BLaER1 treated with 17β-estradiol and CSF1 and Interleukin-3, amounts not matched to agents 10 nM and 100 nM (cell line): ENCODE data around the gene GCLM.
"Not testable (repeated sequence)": the region's sequence is repeated elsewhere in the genome, so short reads cannot be mapped to it uniquely, and the experiment has no call there.

Experiments
- H3K27ac ChIP-seq, 11 experiments: shearing (Covaris generic); formaldehyde crosslinking; 2 replicates each; pipeline ENCODE4 v1.8.1; 2022
- H3K27me3 ChIP-seq, 11 experiments: shearing (Covaris generic); formaldehyde crosslinking; 2 replicates each; pipeline ENCODE4 v1.8.1; 2022
- H3K36me3 ChIP-seq, 11 experiments: shearing (Covaris generic); formaldehyde crosslinking; 2 replicates each; pipeline ENCODE4 v1.8.1; 2022
- H3K4me1 ChIP-seq, 10 experiments: shearing (Covaris generic); formaldehyde crosslinking; 2 replicates each; pipeline ENCODE4 v1.8.1; 2022
- H3K4me2 ChIP-seq, 11 experiments: shearing (Covaris generic); formaldehyde crosslinking; 2 replicates each; pipeline ENCODE4 v1.8.1; 2022
- H3K4me3 ChIP-seq, 10 experiments: shearing (Covaris generic); formaldehyde crosslinking; 2 replicates each; pipeline ENCODE4 v1.8.1; 2022
- H3K9ac ChIP-seq, 11 experiments: shearing (Covaris generic); formaldehyde crosslinking; 2 replicates each; pipeline ENCODE4 v1.8.1; 2022
- H3K9me3 ChIP-seq, 11 experiments: shearing (Covaris generic); formaldehyde crosslinking; replicated peaks in 1 of 11; 2 replicates each; pipeline ENCODE4 v1.8.1; 2022
- H4K20me1 ChIP-seq, 11 experiments: shearing (Covaris generic); formaldehyde crosslinking; 2 replicates each; pipeline ENCODE4 v1.8.1; 2022
- Cebpa-rat ChIP-seq, 11 experiments: shearing (Covaris generic); IDR thresholded peaks; 2 replicates each; pipeline ENCODE4 v1.8.1; 2022

GCLM gene

GRCh38 chr1:93878501-93878888, 30.7 kb downstream of the GCLM start:
- peaks cover 31 to 53% (median 40%) of the 10 kb centered on the region in 10 experiments for H3K4me1 ChIP-seq
- H3K27ac ChIP-seq = peak overlapping the region; percentile 88 to 97 (median 93)
- no peaks in the 10 kb centered on the region for H3K9me3 ChIP-seq
- H3K4me3 ChIP-seq = peak overlapping the region; percentile 87 to 98 (median 94)
- no peak for TF ChIP-seq Cebpa-rat (IDR thresholded peaks at IDR 0.05)
- H4K20me1 ChIP-seq = peaks cover 17 to 51% (median 48%) of the 10 kb centered on the region in 11 experiments; a peak in 20 of 22 replicates
- peak overlapping the region; percentile 82 to 97 (median 93) for H3K4me2 ChIP-seq
- peaks cover 36 to 59% (median 47%) of the 10 kb centered on the region in 11 experiments for H3K36me3 ChIP-seq
- H3K27me3 ChIP-seq = no peaks in the 10 kb centered on the region
- H3K9ac ChIP-seq = peak overlapping the region; percentile 86 to 97 (median 94)

- Histone ChIP-seq H3K4me3 (peak overlapping the region; percentile 87 to 98 (median 94)), H3K4me2 (peak overlapping the region; percentile 82 to 97 (median 93)), H3K4me1 (peaks cover 31 to 53% (median 40%) of the 10 kb centered on the region in 10 experiments), H3K27ac (peak overlapping the region in 6 of 11 experiments; percentile 88 to 94 (median 92); a peak in 9 of 22 replicates), H3K9me3 (no peaks in the 10 kb centered on the region), H4K20me1 (peaks cover 20 to 59% (median 54%) of the 10 kb centered on the region in 11 experiments; a peak in 20 of 22 replicates), H3K9ac (peak overlapping the region; percentile 86 to 97 (median 94); a peak in 21 of 22 replicates), H3K27me3 (no peaks in the 10 kb centered on the region), H3K36me3 (peaks cover 46 to 60% (median 56%) of the 10 kb centered on the region in 11 experiments)
- no peak for TF ChIP-seq Cebpa-rat (IDR thresholded peaks at IDR 0.05)
Measured at GRCh38 chr1:93877529-93877928, 31.7 kb downstream of the GCLM start.

- H3K27me3 ChIP-seq = no peaks in the 10 kb centered on the region
- H3K4me1 ChIP-seq = peaks cover 31 to 53% (median 40%) of the 10 kb centered on the region in 10 experiments
- peak overlapping the region in 2 of 11 experiments; percentile 14 to 45; a peak in 1 of 22 replicates for H3K9ac ChIP-seq
- H3K4me3 ChIP-seq = peak overlapping the region; percentile 3 to 98 (median 34); a peak in 12 of 20 replicates
- H3K4me2 ChIP-seq = peak overlapping the region; percentile 82 to 97 (median 93)
- TF ChIP-seq Cebpa-rat (IDR thresholded peaks at IDR 0.05) = no peak
- H3K27ac ChIP-seq = peak overlapping the region in 3 of 11 experiments; percentile 5 to 21 (median 12); a peak in 3 of 22 replicates
- no peaks in the 10 kb centered on the region for H3K9me3 ChIP-seq
- peaks cover 20 to 70% (median 55%) of the 10 kb centered on the region in 11 experiments; a peak in 20 of 22 replicates for H4K20me1 ChIP-seq
- peaks cover 59 to 69% (median 68%) of the 10 kb centered on the region in 11 experiments for H3K36me3 ChIP-seq
Measured at GRCh38 chr1:93876244-93876643, 33.0 kb downstream of the GCLM start.

- Histone ChIP-seq H3K36me3 (peaks cover 80 to 90% (median 89%) of the 10 kb centered on the region in 11 experiments), H3K9ac (0 out of 22 replicates have a peak overlapping the region, but pooled peaks of 4 of the 11 experiments have one; percentile 0 to 18 (median 1)), H3K4me2 (peak overlapping the region in 2 of 11 experiments; percentile 34 to 40; a peak in 3 of 22 replicates), H3K27ac (no peak overlapping the region), H4K20me1 (peaks cover 20 to 79% (median 58%) of the 10 kb centered on the region in 11 experiments; a peak in 20 of 22 replicates), H3K9me3 (no peaks in the 10 kb centered on the region), H3K4me3 (no peak overlapping the region), H3K27me3 (no peaks in the 10 kb centered on the region), H3K4me1 (peaks cover 23 to 42% (median 33%) of the 10 kb centered on the region in 10 experiments)
- no peak for TF ChIP-seq Cebpa-rat (IDR thresholded peaks at IDR 0.05)
Measured at GRCh38 chr1:93874025-93874651, 35.1 kb downstream of the GCLM start.

GRCh38 chr1:93871366-93871765, 37.9 kb downstream of the GCLM start:
- peaks cover 5 to 24% (median 14%) of the 10 kb centered on the region in 10 experiments for H3K4me1 ChIP-seq
- H3K9ac ChIP-seq = no peak overlapping the region
- H3K27me3 ChIP-seq = no peaks in the 10 kb centered on the region
- H3K27ac ChIP-seq = no peak overlapping the region
- H3K36me3 ChIP-seq = peaks cover 87 to 100% (median 97%) of the 10 kb centered on the region in 11 experiments
- no peak overlapping the region for H3K4me3 ChIP-seq
- H4K20me1 ChIP-seq = peaks cover 20 to 67% (median 39%) of the 10 kb centered on the region in 11 experiments; a peak in 20 of 22 replicates
- H3K4me2 ChIP-seq = no peak overlapping the region
- no peak for TF ChIP-seq Cebpa-rat (IDR thresholded peaks at IDR 0.05)
- no peaks in the 10 kb centered on the region for H3K9me3 ChIP-seq

GRCh38 chr1:93869653-93870052, 39.6 kb downstream of the GCLM start:
- Histone ChIP-seq H3K4me2 (no peak overlapping the region), H3K36me3 (peaks cover 75 to 92% (median 80%) of the 10 kb centered on the region in 11 experiments), H3K9me3 (no peaks in the 10 kb centered on the region), H3K9ac (no peak overlapping the region), H3K4me1 (peaks cover 0 to 7% (median 2%) of the 10 kb centered on the region in 10 experiments; a peak in 7 of 20 replicates), H3K4me3 (no peak overlapping the region), H3K27ac (no peak overlapping the region), H3K27me3 (no peaks in the 10 kb centered on the region), H4K20me1 (peaks cover 13 to 50% (median 22%) of the 10 kb centered on the region in 11 experiments; a peak in 20 of 22 replicates)
- 0 out of 22 replicates have a peak, but pooled peaks of 1 of the 11 experiments have one; percentile 34 for TF ChIP-seq Cebpa-rat (IDR thresholded peaks at IDR 0.05)

- not testable (repeated sequence) for H3K9me3 ChIP-seq, H3K4me2 ChIP-seq, H3K27ac ChIP-seq, H3K4me3 ChIP-seq, H3K9ac ChIP-seq, H3K27me3 ChIP-seq, H3K4me1 ChIP-seq
- Histone ChIP-seq H4K20me1 (peaks cover 2 to 38% (median 11%) of the 10 kb centered on the region in 11 experiments; a peak in 18 of 22 replicates), H3K36me3 (peaks cover 63 to 80% (median 69%) of the 10 kb centered on the region in 11 experiments)
Measured at GRCh38 chr1:93868492-93868891, 40.7 kb downstream of the GCLM start.

- peaks cover 0 to 15% (median 0%) of the 10 kb centered on the region in 11 experiments; a peak in 3 of 22 replicates for H4K20me1 ChIP-seq
- TF ChIP-seq Cebpa-rat (IDR thresholded peaks at IDR 0.05) = no peak
- H3K4me1 ChIP-seq = no peaks in the 10 kb centered on the region
- no peak overlapping the region for H3K27ac ChIP-seq
- H3K36me3 ChIP-seq = peaks cover 31 to 48% (median 36%) of the 10 kb centered on the region in 11 experiments
- no peak overlapping the region for H3K9ac ChIP-seq
- H3K9me3 ChIP-seq = no peaks in the 10 kb centered on the region
- H3K27me3 ChIP-seq = no peaks in the 10 kb centered on the region
- no peak overlapping the region for H3K4me3 ChIP-seq
- no peak overlapping the region for H3K4me2 ChIP-seq
Measured at GRCh38 chr1:93865253-93865652, 44.0 kb downstream of the GCLM start.

GRCh38 chr1:93864175-93864574, 45.1 kb downstream of the GCLM start:
- no peaks in the 10 kb centered on the region for H3K4me1 ChIP-seq
- TF ChIP-seq Cebpa-rat (IDR thresholded peaks at IDR 0.05) = no peak
- H3K27ac ChIP-seq = no peak overlapping the region
- H3K9ac ChIP-seq = no peak overlapping the region
- peaks cover 20 to 37% (median 26%) of the 10 kb centered on the region in 11 experiments for H3K36me3 ChIP-seq
- H3K4me2 ChIP-seq = no peak overlapping the region
- peaks cover 0 to 8% (median 0%) of the 10 kb centered on the region in 11 experiments; a peak in 2 of 22 replicates for H4K20me1 ChIP-seq
- no peak overlapping the region for H3K4me3 ChIP-seq
- no peaks in the 10 kb centered on the region for H3K9me3 ChIP-seq
- H3K27me3 ChIP-seq = no peaks in the 10 kb centered on the region

- not testable (repeated sequence) for H3K4me2 ChIP-seq, H3K9ac ChIP-seq, H3K27ac ChIP-seq, H4K20me1 ChIP-seq, H3K4me3 ChIP-seq, H3K36me3 ChIP-seq, H3K27me3 ChIP-seq, H3K4me1 ChIP-seq
- H3K9me3 ChIP-seq = peaks cover 4 to 30% (median 16%) of the 10 kb centered on the region in 11 experiments; a peak in 16 of 22 replicates
Measured at GRCh38 chr1:93857653-93858052, 51.6 kb downstream of the GCLM start.

- H3K27me3 ChIP-seq, H3K4me1 ChIP-seq, H3K9ac ChIP-seq, H4K20me1 ChIP-seq, H3K27ac ChIP-seq, H3K4me3 ChIP-seq, H3K36me3 ChIP-seq, H3K4me2 ChIP-seq: not testable (repeated sequence)
- H3K9me3 ChIP-seq = peaks cover 4 to 30% (median 16%) of the 10 kb centered on the region in 11 experiments; a peak in 16 of 22 replicates
Measured at GRCh38 chr1:93855983-93856382, 53.2 kb downstream of the GCLM start.
